ENCODE data around the gene HBS1L. TPM values are rescaled to one million over a fixed set of nuclear protein-coding genes. Genes with fewer than 3 reads are reported as not detected.

HBS1L gene
- total and polyA plus RNA-seq, 2 of the 4 experiments (the other 2 are of a cell fraction): 45.1 to 120 TPM

- Histone ChIP-seq H2AK9ac (replicated peaks; ENCODE audit: low read depth, low read length, poor library complexity) (no peak within 1 kb of the TSS), H3K4me2 (ENCODE audit: low read depth, low read length) (no peak within 1 kb of the TSS), H3K9ac (ENCODE audit: low read depth, low read length) (no peak within 1 kb of the TSS), H3K9me1 (ENCODE audit: insufficient read depth, low read length) (no peaks in the 10 kb centered on the region), H4K20me1 (ENCODE audit: insufficient read depth, low read length) (no peaks in the 10 kb centered on the region), H2BK5ac (ENCODE audit: low read depth, low read length, poor library complexity, severe bottlenecking) (no peak within 1 kb of the TSS), H3K4me3 (ENCODE audit: insufficient read depth, low read depth, low read length) (no peak within 1 kb of the TSS), H2BK20ac (ENCODE audit: low read depth, low read length) (no peak within 1 kb of the TSS), H3K36me3 (ENCODE audit: control insufficient read depth, insufficient read depth, low read length) (no peaks in the 10 kb centered on the region), H3K4ac (ENCODE audit: low read depth, low read length) (no peak within 1 kb of the TSS), H3K56ac (ENCODE audit: extremely low read depth, insufficient read depth, low read length) (no peak within 1 kb of the TSS), H3K27ac (ENCODE audit: insufficient read depth, low read length) (no peak within 1 kb of the TSS), H3K27me3 (ENCODE audit: control insufficient read depth, insufficient read depth, low read length) (no peaks in the 10 kb centered on the region), H3K18ac (ENCODE audit: low read depth, low read length) (no peak within 1 kb of the TSS), H4K91ac (ENCODE audit: insufficient read depth, low read depth, low read length) (no peak within 1 kb of the TSS), H3K14ac (replicated peaks; ENCODE audit: low read depth, low read length) (no peak within 1 kb of the TSS), H2BK120ac (ENCODE audit: low read depth, low read length) (no peak within 1 kb of the TSS), H4K8ac (ENCODE audit: low read depth in 2 of 2, low read length in 2 of 2) (no peak within 1 kb of the TSS), H3K23ac (ENCODE audit: low read depth, low read length) (no peak within 1 kb of the TSS), H3K9me3 (ENCODE audit: control insufficient read depth, insufficient read depth, low read length) (no peaks in the 10 kb centered on the region), H3K79me1 (ENCODE audit: low read depth in 1 of 2, low read length in 2 of 2) (no peaks in the 10 kb centered on the region), H2AFZ (replicated peaks; ENCODE audit: low read length, poor library complexity) (no peak within 1 kb of the TSS), H2AK5ac (ENCODE audit: low read depth, low read length) (no peak within 1 kb of the TSS), H2BK15ac (ENCODE audit: low read depth, low read length) (no peak within 1 kb of the TSS), H3K4me1 (ENCODE audit: control insufficient read depth, insufficient read depth, low read length) (no peaks in the 10 kb centered on the region), H4K5ac (ENCODE audit: low read depth, low read length) (no peak within 1 kb of the TSS)
- CTCF ChIA-PET: interaction anchor here (0.9 kb wide), 1 partner anchor 13 kb away, joined by 3 read pairs; no protein-coding TSS in a partner anchor
- DNase-seq: no peak
- no peak for ATAC-seq (ENCODE audit: low read depth)
- no CpG with 5 or more reads among the region's 4 CpGs for WGBS, 2 experiments (ENCODE audit: extremely low coverage in 2 of 2, insufficient read length in 1 of 2)
- dilution Hi-C loops (cut with HindIII; ENCODE audit: low sequenced_read_pairs, unreplicated experiment) (no loop called here), intact Hi-C loops (cut with micrococcal nuclease) (no loop called here), in situ Hi-C loops (cut with MboI; ENCODE audit: low sequenced_read_pairs) (no loop called here)
- POLR2A ChIA-PET (ENCODE audit: unreplicated experiment): no interaction called here
- no TSS peak for BruUV-seq (replicated peaks)
- no peak for TF ChIP-seq NFE2L2 (IDR thresholded peaks at IDR 0.05; ENCODE audit: low read depth, low read length)
- TF ChIP-seq USF2 (IDR thresholded peaks at IDR 0.05; ENCODE audit: low read depth, low read length): no peak
- no peak for TF ChIP-seq RFX5 (IDR thresholded peaks at IDR 0.05; ENCODE audit: low read depth, low read length)
- no peak for TF ChIP-seq RAD21 (IDR thresholded peaks at IDR 0.05; ENCODE audit: low read length)
- no peak for TF ChIP-seq CHD1 (IDR thresholded peaks at IDR 0.05; ENCODE audit: low read depth, low read length)
- TF ChIP-seq BHLHE40 (IDR thresholded peaks at IDR 0.05; ENCODE audit: low read depth, low read length): no peak
Measured at GRCh38 chr6:134949927-134950326, 104.7 kb downstream of the HBS1L start, which contains the start of gene ALDH8A1. Gene ALDH8A1, minus strand, starts transcription at chr6:134950101. Its CDS starts 48 bp downstream, at chr6:134950053.

Measured in IMR-90 (cell line).